Activated CD8-positive, alpha-beta memory T cell treated with anti-CD3 and anti-CD28 coated beads, Interleukin-2, amount 50 U/mL, for 48 hours (primary cell): ENCODE measurements around the gene DAZAP1.
A peak's percentile ranks its signal among the peaks of the same experiment; 100 is the strongest.

Experiments
- DNase-seq: peaks from one replicate; pipeline ENCODE4 v3.0.0-alpha.2; 2020

The DAZAP1 gene

GRCh38 chr19:1460033-1460995 lies 52.9 kb downstream of the DAZAP1 start:
- DNase-seq, result no peak

GRCh38 chr19:1461862-1462261 lies 54.5 kb downstream of the DAZAP1 start:
- no peak for DNase-seq

DNA sequence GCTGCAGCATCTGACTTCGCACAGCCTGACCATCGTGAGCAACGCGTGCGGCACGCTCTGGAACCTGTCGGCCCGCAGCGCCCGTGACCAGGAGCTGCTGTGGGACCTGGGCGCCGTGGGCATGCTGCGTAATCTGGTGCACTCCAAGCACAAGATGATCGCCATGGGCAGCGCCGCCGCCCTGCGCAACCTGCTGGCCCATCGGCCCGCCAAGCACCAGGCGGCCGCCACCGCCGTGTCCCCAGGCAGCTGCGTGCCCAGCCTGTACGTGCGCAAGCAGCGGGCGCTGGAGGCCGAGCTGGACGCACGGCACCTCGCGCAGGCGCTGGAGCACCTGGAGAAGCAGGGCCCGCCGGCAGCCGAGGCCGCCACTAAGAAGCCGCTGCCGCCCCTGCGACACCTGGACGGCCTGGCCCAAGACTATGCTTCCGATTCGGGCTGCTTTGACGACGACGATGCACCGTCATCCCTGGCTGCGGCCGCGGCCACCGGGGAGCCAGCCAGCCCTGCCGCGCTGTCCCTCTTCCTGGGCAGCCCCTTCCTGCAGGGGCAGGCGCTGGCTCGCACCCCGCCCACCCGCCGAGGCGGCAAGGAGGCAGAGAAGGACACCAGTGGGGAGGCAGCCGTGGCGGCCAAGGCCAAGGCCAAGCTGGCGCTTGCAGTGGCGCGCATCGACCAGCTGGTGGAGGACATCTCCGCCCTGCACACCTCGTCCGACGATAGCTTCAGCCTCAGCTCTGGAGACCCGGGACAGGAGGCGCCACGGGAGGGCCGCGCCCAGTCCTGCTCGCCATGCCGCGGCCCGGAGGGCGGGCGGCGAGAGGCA lies 58.0 kb downstream of the DAZAP1 start:
- peak; percentile 71 for DNase-seq

- DNase-seq, result no peak
Observed at GRCh38 chr19:1466018-1466460, 58.7 kb downstream of the DAZAP1 start.

GRCh38 chr19:1466461-1467214 lies 59.3 kb downstream of the DAZAP1 start:
- no peak for DNase-seq

DNA sequence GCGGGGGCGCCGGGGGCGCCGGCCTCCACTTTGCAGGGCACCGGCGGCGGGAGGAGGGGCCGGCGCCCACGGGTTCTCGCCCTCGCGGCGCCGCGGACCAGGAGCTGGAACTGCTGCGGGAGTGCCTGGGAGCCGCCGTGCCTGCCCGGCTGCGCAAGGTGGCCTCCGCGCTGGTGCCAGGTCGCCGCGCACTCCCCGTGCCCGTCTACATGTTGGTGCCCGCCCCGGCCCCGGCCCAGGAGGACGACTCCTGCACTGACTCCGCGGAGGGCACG lies 59.8 kb downstream of the DAZAP1 start:
- peak; percentile 53 for DNase-seq

DNA sequence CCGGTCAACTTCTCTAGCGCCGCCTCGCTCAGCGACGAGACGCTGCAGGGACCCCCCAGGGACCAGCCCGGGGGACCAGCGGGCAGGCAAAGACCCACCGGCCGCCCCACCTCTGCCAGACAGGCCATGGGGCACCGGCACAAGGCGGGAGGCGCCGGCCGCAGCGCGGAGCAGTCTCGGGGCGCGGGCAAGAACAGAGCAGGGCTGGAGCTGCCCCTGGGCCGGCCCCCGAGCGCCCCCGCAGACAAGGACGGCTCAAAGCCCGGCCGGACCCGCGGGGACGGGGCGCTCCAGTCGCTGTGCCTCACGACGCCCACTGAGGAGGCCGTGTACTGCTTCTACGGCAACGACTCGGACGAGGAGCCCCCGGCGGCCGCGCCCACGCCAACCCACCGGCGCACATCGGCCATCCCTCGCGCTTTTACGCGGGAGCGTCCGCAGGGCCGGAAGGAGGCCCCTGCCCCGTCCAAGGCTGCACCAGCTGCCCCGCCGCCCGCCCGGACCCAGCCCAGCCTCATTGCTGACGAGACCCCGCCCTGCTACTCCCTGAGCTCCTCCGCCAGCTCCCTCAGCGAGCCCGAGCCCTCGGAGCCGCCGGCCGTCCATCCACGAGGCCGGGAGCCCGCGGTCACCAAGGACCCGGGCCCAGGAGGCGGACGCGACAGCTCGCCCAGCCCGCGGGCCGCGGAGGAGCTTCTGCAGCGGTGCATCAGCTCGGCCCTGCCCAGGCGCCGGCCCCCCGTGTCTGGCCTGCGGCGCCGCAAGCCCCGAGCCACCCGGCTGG lies 60.3 kb downstream of the DAZAP1 start:
- DNase-seq, result peak; percentile 53

GRCh38 chr19:1468274-1468820 lies 61.0 kb downstream of the DAZAP1 start:
- peak; percentile 61 for DNase-seq

DNA sequence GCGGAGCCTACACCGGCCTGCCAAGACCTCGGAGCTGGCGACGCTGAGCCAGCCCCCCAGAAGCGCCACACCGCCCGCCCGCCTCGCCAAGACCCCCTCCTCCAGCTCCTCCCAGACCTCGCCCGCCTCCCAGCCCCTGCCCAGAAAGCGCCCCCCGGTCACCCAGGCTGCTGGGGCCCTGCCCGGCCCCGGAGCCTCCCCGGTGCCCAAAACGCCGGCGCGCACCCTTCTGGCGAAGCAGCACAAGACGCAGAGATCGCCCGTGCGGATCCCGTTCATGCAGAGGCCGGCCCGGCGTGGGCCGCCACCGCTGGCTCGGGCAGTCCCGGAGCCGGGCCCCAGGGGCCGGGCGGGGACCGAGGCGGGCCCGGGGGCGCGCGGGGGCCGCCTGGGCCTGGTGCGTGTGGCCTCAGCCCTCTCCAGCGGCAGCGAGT lies 61.5 kb downstream of the DAZAP1 start:
- peak; percentile 81 for DNase-seq

DNA sequence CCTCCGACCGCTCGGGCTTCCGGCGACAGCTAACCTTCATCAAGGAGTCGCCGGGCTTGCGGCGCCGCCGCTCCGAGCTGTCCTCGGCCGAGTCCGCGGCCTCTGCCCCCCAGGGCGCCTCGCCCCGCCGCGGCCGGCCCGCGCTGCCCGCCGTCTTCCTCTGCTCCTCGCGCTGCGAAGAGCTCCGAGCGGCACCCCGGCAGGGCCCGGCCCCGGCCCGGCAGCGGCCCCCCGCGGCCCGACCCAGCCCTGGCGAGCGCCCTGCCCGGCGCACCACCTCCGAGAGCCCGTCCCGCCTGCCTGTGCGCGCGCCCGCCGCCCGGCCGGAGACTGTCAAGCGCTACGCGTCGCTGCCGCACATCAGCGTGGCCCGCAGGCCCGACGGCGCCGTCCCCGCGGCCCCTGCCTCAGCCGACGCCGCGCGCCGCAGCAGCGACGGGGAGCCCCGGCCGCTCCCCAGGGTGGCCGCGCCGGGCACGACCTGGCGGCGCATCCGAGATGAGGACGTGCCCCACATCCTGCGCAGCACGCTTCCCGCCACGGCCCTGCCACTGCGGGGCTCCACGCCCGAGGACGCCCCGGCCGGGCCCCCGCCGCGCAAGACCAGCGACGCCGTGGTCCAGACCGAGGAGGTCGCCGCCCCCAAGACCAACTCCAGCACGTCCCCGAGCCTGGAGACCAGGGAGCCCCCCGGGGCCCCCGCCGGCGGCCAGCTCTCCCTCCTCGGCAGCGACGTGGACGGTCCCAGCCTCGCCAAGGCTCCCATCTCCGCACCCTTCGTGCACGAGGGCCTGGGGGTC lies 62.1 kb downstream of the DAZAP1 start:
- DNase-seq, result no peak

DNA sequence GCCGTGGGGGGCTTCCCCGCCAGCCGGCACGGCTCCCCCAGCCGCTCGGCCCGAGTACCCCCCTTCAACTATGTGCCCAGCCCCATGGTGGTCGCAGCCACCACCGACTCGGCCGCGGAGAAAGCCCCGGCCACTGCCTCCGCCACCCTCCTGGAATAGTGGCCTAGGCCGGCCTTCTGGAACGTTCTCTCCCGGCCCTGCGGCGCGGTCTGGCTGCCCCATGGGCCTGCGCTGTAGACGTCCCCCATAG lies 62.6 kb downstream of the DAZAP1 start:
- DNase-seq, result no peak

DNA sequence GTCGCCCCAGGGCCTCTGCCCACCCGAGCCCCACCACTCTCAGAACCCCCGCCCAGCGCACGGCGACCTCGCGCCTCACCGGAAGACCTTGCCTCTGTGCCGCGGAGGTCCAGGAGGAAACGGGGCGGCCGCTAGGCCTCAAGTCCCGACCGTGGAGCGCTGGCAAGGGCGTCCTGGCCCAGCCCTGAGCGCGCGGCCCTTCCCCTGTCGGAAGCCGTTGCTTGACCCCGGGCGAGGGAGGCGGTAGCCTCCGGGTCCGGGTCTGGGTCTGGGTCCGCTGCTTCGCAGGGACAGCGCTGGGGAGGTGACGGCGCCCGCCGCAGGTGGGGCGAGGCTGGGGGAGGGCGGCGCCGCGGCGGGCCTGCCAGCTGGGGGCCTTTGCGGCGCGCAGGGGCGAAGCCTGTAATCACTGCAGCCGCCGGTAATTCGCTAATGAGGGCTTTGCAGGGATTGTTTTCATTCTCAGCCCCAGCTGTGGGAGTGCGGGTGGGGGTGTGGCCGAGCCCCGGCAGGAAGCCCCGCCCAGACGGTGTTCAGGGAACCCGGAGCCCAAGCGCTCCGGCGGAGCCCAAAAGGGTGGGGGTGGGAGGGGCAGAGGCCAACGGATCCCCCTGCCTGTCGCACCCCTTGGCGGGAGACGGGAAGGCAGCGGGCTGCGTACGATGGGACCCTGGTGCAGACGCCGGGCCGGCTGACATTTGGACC lies 63.1 kb downstream of the DAZAP1 start:
- DNase-seq, result peak; percentile 79

DNA sequence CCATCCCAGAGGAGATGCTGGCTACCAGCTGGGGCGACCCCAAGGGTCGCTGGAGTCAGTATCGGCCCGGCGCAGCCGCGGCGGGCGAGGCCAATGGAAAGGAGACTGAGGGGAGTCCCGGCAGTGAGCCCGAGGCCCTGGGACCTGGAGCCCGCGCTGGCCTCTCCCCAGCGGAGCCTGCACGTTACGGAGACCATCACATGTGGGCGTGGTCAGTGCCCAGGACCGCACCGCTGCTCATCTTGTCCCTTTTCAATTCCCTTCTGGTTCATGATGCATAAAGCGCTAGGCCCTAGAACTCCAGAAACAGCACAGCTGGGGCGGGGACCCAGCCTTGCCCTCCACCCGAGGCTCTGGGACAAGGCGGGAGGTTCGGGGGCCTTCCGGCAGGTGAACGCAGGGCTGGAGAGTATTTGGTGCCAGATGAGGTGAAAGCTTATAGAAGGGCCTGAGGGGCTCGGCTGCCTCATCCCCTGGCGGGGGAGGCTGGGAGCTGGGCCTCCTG lies 63.7 kb downstream of the DAZAP1 start:
- no peak for DNase-seq

DNA sequence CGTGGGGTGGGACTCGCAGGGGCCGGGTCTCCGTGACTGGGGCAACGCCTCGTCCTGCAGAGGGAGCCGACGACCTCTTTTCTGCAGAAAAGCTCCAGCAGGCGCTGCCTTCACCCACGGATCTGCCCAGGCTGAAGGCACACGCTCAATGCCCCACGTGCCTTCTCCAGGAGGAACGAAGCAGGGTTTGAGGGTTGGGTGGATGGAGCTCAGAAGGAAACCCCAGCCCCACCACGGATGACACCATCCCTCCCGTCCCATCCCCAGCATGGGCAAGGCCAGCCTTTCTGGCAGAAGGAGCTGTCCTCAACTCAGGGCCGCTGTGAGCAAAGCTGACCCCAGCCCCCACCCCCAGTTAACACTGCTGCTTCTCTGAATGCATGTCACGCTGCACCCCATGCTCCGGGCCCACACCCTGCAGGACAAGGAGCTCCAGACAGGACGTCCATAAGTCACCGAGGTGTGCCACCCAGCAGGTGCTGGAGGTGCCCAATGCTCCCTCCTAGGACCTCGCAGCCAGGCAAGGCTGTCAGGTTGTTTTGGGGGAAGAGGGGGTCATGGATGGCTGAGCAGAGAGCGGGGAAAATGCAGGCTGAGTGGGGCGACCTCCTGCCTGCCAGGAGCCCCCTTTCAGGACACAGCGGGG lies 64.3 kb downstream of the DAZAP1 start:
- DNase-seq, result no peak

GRCh38 chr19:1472231-1473084 lies 65.1 kb downstream of the DAZAP1 start:
- no peak for DNase-seq

- DNase-seq, result no peak
Observed at GRCh38 chr19:1473085-1473851, 65.9 kb downstream of the DAZAP1 start.

GRCh38 chr19:1474011-1474764 lies 66.8 kb downstream of the DAZAP1 start:
- DNase-seq, result no peak
